GM12872 (cell line): ENCODE results near the gene HHAT.
A peak's percentile ranks its signal among the peaks of the same experiment; 100 is the strongest.

Experiments used
- CTCF ChIP-seq: IDR thresholded peaks from 3 replicates; pipeline ENCODE4 v1.5.1; 2011; ENCODE audit warnings: low read depth, mild to moderate bottlenecking, low read length, moderate library complexity; ENCODE audit not compliant: insufficient read depth

HHAT gene

GRCh38 chr1:210573141-210573540 lies 244.4 kb downstream of the HHAT start:
- TF ChIP-seq CTCF = no peak

- no peak for TF ChIP-seq CTCF
Measured at GRCh38 chr1:210582205-210582970, 253.7 kb downstream of the HHAT start.

- peak; percentile 75 for TF ChIP-seq CTCF
Measured at GRCh38 chr1:210584439-210585113, 255.9 kb downstream of the HHAT start.

DNA sequence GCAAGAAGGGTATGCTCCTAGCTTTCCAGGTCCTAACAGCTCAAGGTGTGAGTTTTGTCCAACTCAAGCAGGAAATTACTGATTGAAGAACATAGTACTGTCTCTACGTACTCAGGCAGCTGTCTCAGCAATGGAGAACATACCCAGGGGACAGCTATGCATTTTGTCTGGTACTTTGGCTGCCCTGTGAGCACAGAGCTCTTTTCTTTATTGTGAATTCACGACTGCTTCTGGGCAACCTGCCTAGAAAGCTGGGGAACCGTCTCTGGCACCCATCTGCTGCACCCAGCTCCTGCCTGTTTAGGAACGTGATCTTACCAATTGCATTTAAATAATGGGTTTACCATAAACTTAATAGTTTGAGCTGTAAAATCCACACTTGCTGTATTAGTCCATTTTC lies 258.1 kb downstream of the HHAT start:
- no peak for TF ChIP-seq CTCF

DNA sequence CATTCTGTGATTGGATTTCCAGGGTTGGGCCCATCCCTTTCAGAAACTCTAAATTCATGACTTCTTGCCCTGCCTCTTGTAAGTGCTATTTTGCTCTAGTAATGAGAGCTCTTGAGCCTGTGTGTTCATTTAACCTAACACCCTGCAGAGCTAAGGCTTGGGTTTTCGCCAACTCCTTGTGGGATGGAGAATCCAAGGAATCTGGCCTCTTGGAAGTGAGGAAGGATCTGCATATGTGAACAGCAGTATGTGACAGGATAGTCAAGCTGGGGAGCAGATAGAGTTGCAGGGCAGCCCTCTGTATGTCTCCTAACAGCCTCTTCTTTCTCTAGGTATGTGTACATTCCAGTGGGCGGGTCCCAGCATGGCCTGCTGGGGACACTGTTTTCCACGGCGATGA lies 258.9 kb downstream of the HHAT start:
- no peak for TF ChIP-seq CTCF

DNA sequence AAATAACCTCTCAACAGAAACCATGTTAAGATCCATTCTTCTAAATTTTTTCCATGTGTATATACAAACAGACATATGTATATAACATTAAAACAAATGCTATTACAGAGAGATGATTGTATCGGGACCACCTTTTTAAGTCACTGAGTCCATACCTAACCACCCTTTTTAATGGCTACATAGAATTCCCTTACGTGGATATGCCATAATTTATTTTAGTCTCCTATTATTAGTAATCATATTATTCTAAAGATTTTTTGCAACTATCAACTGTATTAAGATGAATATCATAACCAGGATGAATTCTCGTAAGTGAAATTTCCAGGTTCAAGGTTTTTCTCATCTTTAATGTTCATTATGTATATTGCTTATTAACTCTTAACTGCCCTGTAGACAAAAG lies 259.7 kb downstream of the HHAT start:
- TF ChIP-seq CTCF = no peak

DNA sequence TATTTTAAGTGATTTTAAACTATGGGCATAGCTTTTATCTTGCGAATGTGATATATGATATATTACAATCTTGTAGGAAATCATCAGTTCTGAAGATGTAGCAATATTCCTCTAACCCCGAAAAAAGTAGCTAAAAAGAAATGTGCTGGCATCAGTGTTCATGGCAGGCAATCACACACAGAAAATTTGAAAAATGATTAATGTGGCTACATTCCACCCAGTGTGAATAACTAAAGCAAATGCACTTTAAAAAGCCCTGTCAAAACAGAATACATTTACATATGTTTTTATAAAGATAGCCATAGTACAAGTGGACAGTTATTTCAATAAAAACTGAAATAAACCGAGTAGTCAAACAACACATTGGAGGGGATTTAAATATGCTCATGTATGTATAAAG lies 260.2 kb downstream of the HHAT start:
- TF ChIP-seq CTCF = no peak
